Stimulated activated CD4-positive, alpha-beta T cell treated with anti-CD3 and anti-CD28 coated beads, TNF-alpha, amount 100 ng/mL, for 48 hours (primary cell): ENCODE measurements around the gene RBM19.

ENCODE experiments used
- DNase-seq, 3 donors: peaks; one replicate each; pipeline ENCODE4 v3.0.0-alpha.2; 2020; ENCODE audit warnings: low read depth in 3 of 3

The RBM19 gene

GRCh38 chr12:113855998-113856397, 110.1 kb downstream of the RBM19 start:
- DNase-seq: no peak

- no peak for DNase-seq
Observed at GRCh38 chr12:113854385-113855142, 111.6 kb downstream of the RBM19 start.

GRCh38 chr12:113853491-113853890, 112.6 kb downstream of the RBM19 start:
- no peak for DNase-seq

GRCh38 chr12:113852695-113853490, 113.2 kb downstream of the RBM19 start:
- no peak for DNase-seq

GRCh38 chr12:113852264-113852663, 113.9 kb downstream of the RBM19 start:
- DNase-seq: no peak

GRCh38 chr12:113850309-113851056, 115.6 kb downstream of the RBM19 start:
- DNase-seq: no peak

- no peak for DNase-seq
Observed at GRCh38 chr12:113847856-113848255, 118.3 kb downstream of the RBM19 start.

- no peak for DNase-seq
Observed at GRCh38 chr12:113846883-113847755, 119.0 kb downstream of the RBM19 start.

- DNase-seq: no peak
Observed at GRCh38 chr12:113845900-113846674, 120.0 kb downstream of the RBM19 start.

- no peak for DNase-seq
Observed at GRCh38 chr12:113844495-113845210, 121.5 kb downstream of the RBM19 start.

GRCh38 chr12:113842699-113843098, 123.4 kb downstream of the RBM19 start:
- no peak for DNase-seq

- DNase-seq: no peak
Observed at GRCh38 chr12:113841786-113842185, 124.3 kb downstream of the RBM19 start.

- no peak for DNase-seq
Observed at GRCh38 chr12:113840401-113841042, 125.6 kb downstream of the RBM19 start.

GRCh38 chr12:113838896-113839295, 127.2 kb downstream of the RBM19 start:
- DNase-seq: no peak

GRCh38 chr12:113837528-113838296, 128.4 kb downstream of the RBM19 start:
- no peak for DNase-seq

- no peak for DNase-seq
Observed at GRCh38 chr12:113837084-113837483, 129.0 kb downstream of the RBM19 start.

GRCh38 chr12:113835896-113836295, 130.2 kb downstream of the RBM19 start:
- DNase-seq: no peak

GRCh38 chr12:113835433-113835832, 130.7 kb downstream of the RBM19 start:
- no peak for DNase-seq

- no peak for DNase-seq
Observed at GRCh38 chr12:113833422-113833821, 132.7 kb downstream of the RBM19 start.
